ENCODE data around the gene LRRC4C. TPM values are rescaled to one million over a fixed set of nuclear protein-coding genes. Genes with fewer than 3 reads are reported as not detected.

The LRRC4C gene
- total and polyA plus RNA-seq, 2 experiments from 2014 or later, result 0.35 to 1.1 TPM

DNA sequence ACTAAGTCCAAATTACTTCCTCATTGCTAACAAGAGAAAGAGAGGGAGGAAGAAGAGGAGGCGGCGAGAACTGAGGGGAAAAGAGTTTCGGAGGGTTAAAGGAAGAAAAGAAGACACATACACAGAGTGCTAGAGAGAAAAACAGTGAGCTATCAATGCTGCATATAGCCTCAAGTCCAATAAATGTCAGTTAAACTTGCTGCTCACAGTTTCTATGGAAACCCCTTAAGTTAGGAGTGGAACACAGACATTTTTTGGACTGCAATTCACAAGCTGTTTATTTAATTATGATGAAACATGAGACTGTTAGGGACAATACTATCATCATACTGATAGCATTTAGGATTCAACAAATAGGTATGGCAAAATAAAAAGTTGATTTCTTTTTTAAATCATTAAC, 1320.4 kb downstream of the LRRC4C start (continued):
- TF ChIP-seq, protein P1, sequence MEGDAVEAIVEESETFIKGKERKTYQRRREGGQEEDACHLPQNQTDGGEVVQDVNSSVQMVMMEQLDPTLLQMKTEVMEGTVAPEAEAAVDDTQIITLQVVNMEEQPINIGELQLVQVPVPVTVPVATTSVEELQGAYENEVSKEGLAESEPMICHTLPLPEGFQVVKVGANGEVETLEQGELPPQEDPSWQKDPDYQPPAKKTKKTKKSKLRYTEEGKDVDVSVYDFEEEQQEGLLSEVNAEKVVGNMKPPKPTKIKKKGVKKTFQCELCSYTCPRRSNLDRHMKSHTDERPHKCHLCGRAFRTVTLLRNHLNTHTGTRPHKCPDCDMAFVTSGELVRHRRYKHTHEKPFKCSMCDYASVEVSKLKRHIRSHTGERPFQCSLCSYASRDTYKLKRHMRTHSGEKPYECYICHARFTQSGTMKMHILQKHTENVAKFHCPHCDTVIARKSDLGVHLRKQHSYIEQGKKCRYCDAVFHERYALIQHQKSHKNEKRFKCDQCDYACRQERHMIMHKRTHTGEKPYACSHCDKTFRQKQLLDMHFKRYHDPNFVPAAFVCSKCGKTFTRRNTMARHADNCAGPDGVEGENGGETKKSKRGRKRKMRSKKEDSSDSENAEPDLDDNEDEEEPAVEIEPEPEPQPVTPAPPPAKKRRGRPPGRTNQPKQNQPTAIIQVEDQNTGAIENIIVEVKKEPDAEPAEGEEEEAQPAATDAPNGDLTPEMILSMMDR (conservative IDR thresholded peaks at IDR 0.05; ENCODE audit: low read depth in 2 of 2), result no peak
- no peak for TF ChIP-seq NANOG (IDR thresholded peaks at IDR 0.05; ENCODE audit: borderline replicate concordance)
- no peak for TF ChIP-seq EZH2 (IDR thresholded peaks at IDR 0.05; ENCODE audit: low read depth, unreplicated experiment)
- TF ChIP-seq CREB1 (CRISPR knock-in tag; IDR thresholded peaks at IDR 0.05; ENCODE audit: low read depth), result no peak
- TF ChIP-seq, protein P2, sequence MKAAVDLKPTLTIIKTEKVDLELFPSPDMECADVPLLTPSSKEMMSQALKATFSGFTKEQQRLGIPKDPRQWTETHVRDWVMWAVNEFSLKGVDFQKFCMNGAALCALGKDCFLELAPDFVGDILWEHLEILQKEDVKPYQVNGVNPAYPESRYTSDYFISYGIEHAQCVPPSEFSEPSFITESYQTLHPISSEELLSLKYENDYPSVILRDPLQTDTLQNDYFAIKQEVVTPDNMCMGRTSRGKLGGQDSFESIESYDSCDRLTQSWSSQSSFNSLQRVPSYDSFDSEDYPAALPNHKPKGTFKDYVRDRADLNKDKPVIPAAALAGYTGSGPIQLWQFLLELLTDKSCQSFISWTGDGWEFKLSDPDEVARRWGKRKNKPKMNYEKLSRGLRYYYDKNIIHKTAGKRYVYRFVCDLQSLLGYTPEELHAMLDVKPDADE (IDR thresholded peaks at IDR 0.05), result no peak
- TF ChIP-seq ZNF331 (CRISPR knock-in tag; IDR thresholded peaks at IDR 0.05; ENCODE audit: low read depth), result no peak
- TF ChIP-seq STAT1 (IDR thresholded peaks at IDR 0.05; ENCODE audit: unreplicated experiment), result no peak
- TF ChIP-seq JUNB (IDR thresholded peaks at IDR 0.05; ENCODE audit: unreplicated experiment), result no peak

DNA sequence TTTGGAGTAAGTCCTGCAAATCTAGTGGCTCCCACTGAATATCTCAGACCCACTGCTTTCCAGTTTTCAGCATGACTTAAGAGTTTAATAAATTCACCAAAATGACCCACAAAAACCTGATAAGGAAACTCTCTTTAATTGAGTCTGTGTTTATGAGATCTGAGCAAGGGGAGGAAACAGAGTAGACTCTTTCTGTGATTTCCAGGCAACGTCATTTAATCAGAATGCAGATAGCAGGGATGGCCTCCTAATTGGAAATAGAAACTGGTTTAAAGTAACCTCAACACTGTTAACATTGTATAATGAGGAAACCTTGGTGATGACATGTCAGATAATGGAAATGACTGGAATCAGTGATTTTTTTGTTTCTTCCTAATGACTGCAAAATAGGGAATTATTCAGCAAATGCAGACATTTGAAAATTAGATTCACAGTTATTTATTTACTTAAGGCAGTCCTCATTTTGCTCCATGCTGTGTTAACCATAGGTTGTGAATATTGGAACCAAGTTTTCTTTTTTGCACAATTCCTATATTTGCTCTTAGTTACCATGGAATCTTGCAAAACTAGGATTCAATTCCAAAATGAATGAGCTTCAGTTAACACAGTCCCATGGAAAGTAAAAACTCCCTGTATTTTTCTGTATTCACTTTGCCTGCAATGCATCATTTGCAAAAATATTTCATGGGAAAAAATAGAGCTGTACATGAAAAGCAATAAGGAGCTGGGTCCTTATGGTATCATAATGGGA, 1324.5 kb downstream of the LRRC4C start:
- H3K27ac Mint-ChIP-seq, result no peak overlapping the region
- no peaks in the 10 kb centered on the region for H3K27me3 ChIP-seq (ENCODE audit: insufficient read depth)
- DNase-seq (ENCODE audit: low spot score), result no peak
- H3K4me1 Mint-ChIP-seq, result peaks cover 4% of the 10 kb centered on the region; the same call in 2 of the 3 replicates
- no peak overlapping the region for H3K4me3 Mint-ChIP-seq
- H4K20me1 ChIP-seq (replicated peaks; ENCODE audit: insufficient read depth), result no peaks in the 10 kb centered on the region
- H3K9me2 ChIP-seq (ENCODE audit: insufficient read depth), result no peaks in the 10 kb centered on the region
- H3K9me3 Mint-ChIP-seq, result no peaks in the 10 kb centered on the region
- H3K79me2 ChIP-seq (replicated peaks; ENCODE audit: insufficient read depth), result no peaks in the 10 kb centered on the region
- H3K4me1 ChIP-seq (ENCODE audit: insufficient read depth), result no peaks in the 10 kb centered on the region
- H3K36me3 ChIP-seq (ENCODE audit: insufficient read depth), result no peaks in the 10 kb centered on the region
- H3K36me3 Mint-ChIP-seq (ENCODE audit: low read depth), result no peaks in the 10 kb centered on the region
- no peaks in the 10 kb centered on the region for H3F3A ChIP-seq (replicated peaks; ENCODE audit: low read depth)
- no peak overlapping the region for H3K4me3 ChIP-seq
- no peaks in the 10 kb centered on the region for H3K27me3 Mint-ChIP-seq (ENCODE audit: insufficient read depth, low read depth, poor library complexity)
- no peak overlapping the region for H3K27ac ChIP-seq (ENCODE audit: low read depth)
- no peak overlapping the region for H3K4me2 ChIP-seq
- H2AFZ ChIP-seq, result no peak overlapping the region
- no peak for ATAC-seq
- no peak for TF ChIP-seq JUNB (IDR thresholded peaks at IDR 0.05; ENCODE audit: unreplicated experiment)
- TF ChIP-seq EZH2 (IDR thresholded peaks at IDR 0.05; ENCODE audit: low read depth, unreplicated experiment), result no peak
- no peak for TF ChIP-seq CREB1 (CRISPR knock-in tag; IDR thresholded peaks at IDR 0.05; ENCODE audit: low read depth)
- TF ChIP-seq, protein P1 (conservative IDR thresholded peaks at IDR 0.05; ENCODE audit: low read depth in 2 of 2), result no peak
- no peak for TF ChIP-seq ZNF331 (CRISPR knock-in tag; IDR thresholded peaks at IDR 0.05; ENCODE audit: low read depth)
- TF ChIP-seq, protein P3, sequence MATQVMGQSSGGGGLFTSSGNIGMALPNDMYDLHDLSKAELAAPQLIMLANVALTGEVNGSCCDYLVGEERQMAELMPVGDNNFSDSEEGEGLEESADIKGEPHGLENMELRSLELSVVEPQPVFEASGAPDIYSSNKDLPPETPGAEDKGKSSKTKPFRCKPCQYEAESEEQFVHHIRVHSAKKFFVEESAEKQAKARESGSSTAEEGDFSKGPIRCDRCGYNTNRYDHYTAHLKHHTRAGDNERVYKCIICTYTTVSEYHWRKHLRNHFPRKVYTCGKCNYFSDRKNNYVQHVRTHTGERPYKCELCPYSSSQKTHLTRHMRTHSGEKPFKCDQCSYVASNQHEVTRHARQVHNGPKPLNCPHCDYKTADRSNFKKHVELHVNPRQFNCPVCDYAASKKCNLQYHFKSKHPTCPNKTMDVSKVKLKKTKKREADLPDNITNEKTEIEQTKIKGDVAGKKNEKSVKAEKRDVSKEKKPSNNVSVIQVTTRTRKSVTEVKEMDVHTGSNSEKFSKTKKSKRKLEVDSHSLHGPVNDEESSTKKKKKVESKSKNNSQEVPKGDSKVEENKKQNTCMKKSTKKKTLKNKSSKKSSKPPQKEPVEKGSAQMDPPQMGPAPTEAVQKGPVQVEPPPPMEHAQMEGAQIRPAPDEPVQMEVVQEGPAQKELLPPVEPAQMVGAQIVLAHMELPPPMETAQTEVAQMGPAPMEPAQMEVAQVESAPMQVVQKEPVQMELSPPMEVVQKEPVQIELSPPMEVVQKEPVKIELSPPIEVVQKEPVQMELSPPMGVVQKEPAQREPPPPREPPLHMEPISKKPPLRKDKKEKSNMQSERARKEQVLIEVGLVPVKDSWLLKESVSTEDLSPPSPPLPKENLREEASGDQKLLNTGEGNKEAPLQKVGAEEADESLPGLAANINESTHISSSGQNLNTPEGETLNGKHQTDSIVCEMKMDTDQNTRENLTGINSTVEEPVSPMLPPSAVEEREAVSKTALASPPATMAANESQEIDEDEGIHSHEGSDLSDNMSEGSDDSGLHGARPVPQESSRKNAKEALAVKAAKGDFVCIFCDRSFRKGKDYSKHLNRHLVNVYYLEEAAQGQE (IDR thresholded peaks at IDR 0.05; ENCODE audit: unreplicated experiment), result no peak
- TF ChIP-seq POLR2AphosphoS5 (IDR thresholded peaks at IDR 0.05; ENCODE audit: low read depth), result no peak
- no peak for TF ChIP-seq ZNF114 (CRISPR knock-in tag; IDR thresholded peaks at IDR 0.05)
- no peak for TF ChIP-seq STAT1 (IDR thresholded peaks at IDR 0.05; ENCODE audit: unreplicated experiment)

All from GM23338 (cell line).